B cell (primary cell): Measurements from ENCODE around the gene GINS3.

Experiments used
- CTCF ChIP-seq: fragments of 200-600 bp; IDR thresholded peaks from one replicate; pipeline ENCODE4 v1.8.0; 2022; ENCODE audit warnings: antibody characterized with exemption, mild to moderate bottlenecking
- EZH2 ChIP-seq: IDR thresholded peaks from 2 replicates; pipeline ENCODE4 v1.6.1; 2012; ENCODE audit warnings: borderline replicate concordance, low read depth, mild to moderate bottlenecking, moderate library complexity, low read length; ENCODE audit not compliant: insufficient read depth, poor library complexity, severe bottlenecking

GRCh38 chr16:58402796-58403195 lies 10.5 kb downstream of the GINS3 start:
- no peak for TF ChIP-seq CTCF
- no peak for TF ChIP-seq EZH2
